ENCODE results near the gene ABCD4. TPM values are rescaled to one million over a fixed set of nuclear protein-coding genes. Genes with fewer than 3 reads are reported as not detected.

ABCD4 gene
- total RNA-seq, 2 donors from 2014 or later, result 29.8 to 51.7 TPM

DNA sequence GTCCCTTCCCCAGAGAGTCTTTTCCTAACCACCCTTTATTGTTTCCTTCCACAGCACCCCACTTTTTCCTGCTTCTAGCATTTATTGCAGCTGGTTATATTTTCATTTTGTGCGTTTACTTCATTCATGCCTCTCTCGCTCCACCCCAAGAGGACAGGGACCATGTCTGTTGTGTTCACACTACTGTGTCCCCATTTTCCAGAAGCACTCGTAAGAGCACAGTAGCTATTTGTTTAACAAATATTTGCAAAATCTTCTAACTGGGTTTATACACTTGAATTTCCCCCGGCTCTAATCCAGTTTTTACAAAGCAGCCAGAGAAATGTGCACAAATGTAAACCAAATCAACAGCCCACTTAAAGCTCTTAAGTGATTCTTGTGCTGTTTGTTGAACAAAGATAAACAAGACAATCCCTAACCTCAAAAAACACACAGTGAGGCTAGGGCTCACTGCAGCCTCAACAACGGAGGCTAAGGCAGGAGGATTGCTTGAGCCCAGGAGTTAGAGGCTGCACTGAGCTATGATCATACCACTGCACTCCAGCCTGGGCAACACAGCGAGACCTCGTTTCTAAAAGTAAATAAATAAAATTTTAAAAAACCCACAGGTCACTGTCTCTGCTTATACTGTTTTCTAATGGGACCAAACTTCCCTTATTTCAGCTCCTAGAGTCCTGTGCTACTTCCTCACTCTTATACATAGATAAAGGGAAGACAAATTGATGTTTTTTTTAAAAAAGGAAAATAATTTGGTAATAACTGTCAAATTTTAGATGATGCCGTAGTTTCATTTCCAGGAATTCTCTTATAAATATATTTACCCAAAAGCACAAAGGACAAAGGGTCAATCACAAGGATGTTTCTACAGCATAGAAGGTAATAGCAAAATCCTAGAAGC lies 6.6 kb upstream of the ABCD4 start:
- 71 to 72% methylated on average over 8 of the region's 8 CpGs for WGBS, 2 donors
- TF ChIP-seq POLR2A (IDR thresholded peaks at IDR 0.05), result no peak
- TF ChIP-seq, protein P1, sequence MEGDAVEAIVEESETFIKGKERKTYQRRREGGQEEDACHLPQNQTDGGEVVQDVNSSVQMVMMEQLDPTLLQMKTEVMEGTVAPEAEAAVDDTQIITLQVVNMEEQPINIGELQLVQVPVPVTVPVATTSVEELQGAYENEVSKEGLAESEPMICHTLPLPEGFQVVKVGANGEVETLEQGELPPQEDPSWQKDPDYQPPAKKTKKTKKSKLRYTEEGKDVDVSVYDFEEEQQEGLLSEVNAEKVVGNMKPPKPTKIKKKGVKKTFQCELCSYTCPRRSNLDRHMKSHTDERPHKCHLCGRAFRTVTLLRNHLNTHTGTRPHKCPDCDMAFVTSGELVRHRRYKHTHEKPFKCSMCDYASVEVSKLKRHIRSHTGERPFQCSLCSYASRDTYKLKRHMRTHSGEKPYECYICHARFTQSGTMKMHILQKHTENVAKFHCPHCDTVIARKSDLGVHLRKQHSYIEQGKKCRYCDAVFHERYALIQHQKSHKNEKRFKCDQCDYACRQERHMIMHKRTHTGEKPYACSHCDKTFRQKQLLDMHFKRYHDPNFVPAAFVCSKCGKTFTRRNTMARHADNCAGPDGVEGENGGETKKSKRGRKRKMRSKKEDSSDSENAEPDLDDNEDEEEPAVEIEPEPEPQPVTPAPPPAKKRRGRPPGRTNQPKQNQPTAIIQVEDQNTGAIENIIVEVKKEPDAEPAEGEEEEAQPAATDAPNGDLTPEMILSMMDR (IDR thresholded peaks at IDR 0.05), result no peak

DNA sequence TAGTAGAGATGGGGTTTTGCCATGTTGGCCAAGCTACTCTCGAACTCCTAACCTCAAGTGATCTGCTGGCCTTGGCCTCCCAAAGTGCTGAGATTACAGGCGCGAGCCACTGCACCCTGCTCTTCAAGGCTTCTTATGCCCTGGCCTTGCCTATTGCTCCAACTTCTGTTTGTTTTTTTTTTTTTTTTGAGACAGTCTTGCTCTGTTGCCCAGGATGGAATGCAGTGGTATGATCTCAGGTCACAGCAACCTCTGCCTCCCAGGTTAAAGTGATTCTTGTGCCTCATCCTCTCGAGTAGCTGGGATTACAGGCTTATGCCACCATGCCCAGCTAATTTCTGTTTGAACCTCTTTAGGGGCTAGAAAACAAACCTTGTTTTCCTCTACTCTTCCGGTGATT lies 6.0 kb upstream of the ABCD4 start:
- ATAC-seq, result no peak
- Histone ChIP-seq H3K4me1 (no peaks in the 10 kb centered on the region), H3K27ac (no peak overlapping the region), H3K9me3 (no peaks in the 10 kb centered on the region), H3K27me3 (no peaks in the 10 kb centered on the region), H3K36me3 (replicated peaks in 1 of 2; ENCODE audit: insufficient read depth in 1 of 2, low read depth in 2 of 2) (no peaks in the 10 kb centered on the region), H3K4me3 (no peak overlapping the region)
- 66 to 71% methylated on average over 5 of the region's 5 CpGs for WGBS, 2 donors
- no peak for DNase-seq
- intact Hi-C loops (cut with DNase I), result no loop called here
- no peak for TF ChIP-seq POLR2A (IDR thresholded peaks at IDR 0.05)
- TF ChIP-seq, protein P1 (IDR thresholded peaks at IDR 0.05), result no peak

More for the DNA sequence above, 6.6 kb upstream of the ABCD4 start:
- DNase-seq (no peak), ATAC-seq (no peak)
- H3K4me1 ChIP-seq, result no peaks in the 10 kb centered on the region
- no peaks in the 10 kb centered on the region for H3K27me3 ChIP-seq
- no peaks in the 10 kb centered on the region for H3K9me3 ChIP-seq
- H3K4me3 ChIP-seq, result no peak overlapping the region
- intact Hi-C loops (cut with DNase I), result no loop called here
- H3K36me3 ChIP-seq (replicated peaks in 1 of 2; ENCODE audit: insufficient read depth in 1 of 2, low read depth in 2 of 2), result no peaks in the 10 kb centered on the region
- H3K27ac ChIP-seq, result no peak overlapping the region

DNA sequence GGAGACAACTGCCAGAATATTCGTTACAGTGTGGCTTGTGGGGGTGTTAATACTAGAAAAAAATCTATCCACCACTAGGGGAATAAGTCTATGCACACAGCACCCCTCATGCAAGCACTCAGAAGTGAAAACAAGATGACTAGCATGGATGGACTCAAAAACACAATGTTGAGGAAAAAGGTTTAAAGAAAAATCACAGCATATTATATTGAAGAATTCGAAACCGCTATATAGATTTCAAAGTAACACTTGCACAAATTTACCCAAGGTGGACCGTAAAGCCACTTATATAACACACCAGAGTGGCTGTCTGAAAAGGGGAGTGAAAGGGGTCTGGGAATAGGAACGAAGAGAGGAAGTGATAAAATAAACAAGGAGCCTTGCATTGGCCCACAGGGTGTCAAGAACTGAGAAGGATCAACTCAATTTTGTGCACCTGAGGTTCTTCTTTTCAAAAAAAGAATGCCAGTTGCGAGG lies 544 bp downstream of the ABCD4 start:
- DNase-seq (no peak), ATAC-seq (peak; percentile 51)
- 0 to 1% methylated on average over 6 of the region's 6 CpGs for WGBS, 2 donors
- peak overlapping the region in 3 of 4 donors; percentile 63 to 81 (median 80) for H3K27ac ChIP-seq
- H3K4me1 ChIP-seq, result peaks cover 14% of the 10 kb centered on the region
- no peaks in the 10 kb centered on the region for H3K9me3 ChIP-seq
- no peaks in the 10 kb centered on the region for H3K27me3 ChIP-seq
- intact Hi-C loops (cut with DNase I), result no loop called here
- H3K36me3 ChIP-seq (replicated peaks in 1 of 2; ENCODE audit: insufficient read depth in 1 of 2, low read depth in 2 of 2), result peaks cover 0 to 4% of the 10 kb centered on the region in 2 donors
- TF ChIP-seq, protein P1 (IDR thresholded peaks at IDR 0.05), result peak in 6 of 7 experiments; percentile 14 to 52 (median 46)
- TF ChIP-seq POLR2A (IDR thresholded peaks at IDR 0.05), result no peak
- H3K4me3 ChIP-seq, result peak overlapping the region; percentile 51 to 79

DNA sequence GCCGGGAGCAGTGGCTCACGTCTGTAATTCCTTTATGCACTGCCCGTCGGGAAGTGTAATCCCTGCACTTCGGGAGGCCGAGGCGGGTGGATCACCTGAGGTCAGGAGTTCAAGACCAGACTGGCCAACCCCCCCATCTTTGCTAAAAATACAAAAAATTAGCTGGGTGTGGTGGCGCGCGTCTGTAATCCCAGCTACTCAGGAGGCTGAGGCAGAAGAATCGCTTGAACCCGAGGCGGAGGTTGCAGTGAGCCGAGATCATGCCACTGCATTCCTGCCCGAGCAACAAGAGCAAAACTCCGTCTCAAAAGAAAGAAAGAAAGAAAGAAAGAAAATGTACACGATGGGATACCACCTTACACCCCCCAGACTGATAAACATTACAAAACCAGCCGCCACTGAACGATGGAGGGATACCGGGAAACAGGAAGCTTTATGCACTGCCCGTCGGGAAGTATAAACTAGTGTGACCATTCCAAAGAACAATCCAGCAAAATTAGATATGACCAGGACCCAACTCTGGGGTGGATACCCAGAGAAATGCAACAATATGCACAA lies 1.1 kb downstream of the ABCD4 start:
- DNase-seq, result no peak
- peaks cover 0 to 4% of the 10 kb centered on the region in 2 donors for H3K36me3 ChIP-seq (replicated peaks in 1 of 2; ENCODE audit: insufficient read depth in 1 of 2, low read depth in 2 of 2)
- no peak for ATAC-seq
- peak overlapping the region; percentile 51 to 79 for H3K4me3 ChIP-seq
- TF ChIP-seq, protein P1 (IDR thresholded peaks at IDR 0.05), result no peak
- TF ChIP-seq POLR2A (IDR thresholded peaks at IDR 0.05), result no peak
- WGBS, 2 donors, result 23 to 25% methylated on average over 22 of the region's 22 CpGs
- no peaks in the 10 kb centered on the region for H3K27me3 ChIP-seq
- H3K27ac ChIP-seq, result peak overlapping the region in 1 of 4 donors; percentile 80
- intact Hi-C loops (cut with DNase I), result no loop called here
- peaks cover 14% of the 10 kb centered on the region for H3K4me1 ChIP-seq
- H3K9me3 ChIP-seq, result no peaks in the 10 kb centered on the region

Data from body of pancreas (tissue), 4 donors.